Measurements from ENCODE around the gene IGF2BP2. TPM values are rescaled to one million over a fixed set of nuclear protein-coding genes. Genes with fewer than 3 reads are reported as not detected.

IGF2BP2 gene
- total RNA-seq, 4 donors from 2014 or later: 12.4 to 45.7 (median 15.9) TPM

- TF ChIP-seq CTCF (IDR thresholded peaks at IDR 0.05): no peak
- TF ChIP-seq POLR2A (IDR thresholded peaks at IDR 0.05): peak in 1 of 2 donors; percentile 31
- H3K27me3 ChIP-seq: no peaks in the 10 kb centered on the region
- no peaks in the 10 kb centered on the region for H3K36me3 ChIP-seq
- H3K4me1 ChIP-seq: peaks cover 0 to 2% of the 10 kb centered on the region in 2 donors
- H3K27ac ChIP-seq: peak overlapping the region; percentile 21 to 81 (median 80)
- WGBS, 2 donors: 3 to 5% methylated on average over 23 to 57 of the region's 90 CpGs
- H3K9me3 ChIP-seq: no peaks in the 10 kb centered on the region
- peak overlapping the region; percentile 48 to 86 (median 56) for H3K4me3 ChIP-seq (replicated peaks in 1 of 3)
- intact Hi-C loops (cut with DNase I): loop anchor here (10.0 kb wide), 2 partner anchors 51 to 109 kb away; partner anchors contain the start of gene TRA2B
- peak; percentile 67 to 68 for DNase-seq
These were observed 1.0 kb upstream of the IGF2BP2 start for GRCh38 chr3:185825639-185826481.

DNA sequence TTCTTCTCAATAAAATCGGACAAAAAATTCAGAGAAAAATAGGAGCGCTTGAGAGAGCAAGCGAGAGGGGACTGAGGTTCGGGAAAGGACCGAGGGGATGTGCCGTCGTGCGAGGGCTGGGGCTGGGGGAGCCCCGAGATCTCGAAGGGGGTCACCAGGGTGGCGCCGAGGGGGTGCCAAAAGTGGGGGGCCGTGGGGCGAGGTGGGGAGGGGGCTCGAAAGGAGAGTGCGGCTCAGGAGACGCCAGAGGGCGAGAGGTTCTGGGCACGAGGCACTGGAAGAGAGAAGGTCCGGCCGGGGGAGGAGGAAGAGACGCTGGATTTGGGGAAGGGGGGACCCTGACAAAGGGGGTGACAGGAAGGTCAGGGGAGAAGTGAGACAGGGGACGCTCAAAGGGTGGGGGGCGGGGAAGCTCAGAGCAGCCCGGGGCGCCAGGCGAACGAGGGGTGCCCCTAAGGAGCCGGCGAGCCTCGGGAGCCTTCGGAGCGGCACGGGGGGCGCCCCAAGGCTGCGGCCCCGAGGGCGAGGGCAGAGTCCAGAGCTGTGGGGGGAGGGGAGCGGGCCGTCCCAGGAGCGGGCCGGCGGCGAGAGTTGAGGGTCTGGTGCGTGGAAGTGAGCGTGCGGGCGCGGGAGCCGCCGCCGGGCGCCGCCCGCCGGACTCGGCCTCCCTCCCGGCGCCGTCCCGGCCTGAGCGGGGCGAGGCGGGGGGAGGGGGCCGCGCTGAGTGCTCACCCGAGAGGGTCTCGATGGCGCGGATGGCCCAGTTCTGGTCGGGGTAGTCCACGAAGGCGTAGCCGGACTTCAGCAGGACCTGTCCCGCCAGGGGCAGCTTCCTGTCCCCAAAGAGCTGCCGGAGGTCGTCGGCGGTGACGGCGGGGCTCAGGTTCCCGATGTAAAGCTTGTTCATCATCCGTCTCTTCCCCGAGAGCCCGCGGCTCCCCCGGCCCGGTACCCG, 514 bp downstream of the IGF2BP2 start:
- H3K4me3 ChIP-seq (replicated peaks in 1 of 3): peak overlapping the region; percentile 69 to 91 (median 86)
- no peaks in the 10 kb centered on the region for H3K9me3 ChIP-seq
- intact Hi-C loops (cut with DNase I): loop anchor here (10.0 kb wide), 2 partner anchors 50 to 110 kb away; partner anchors contain the start of gene TRA2B
- WGBS, 2 donors: 1% methylated on average over 44 to 54 of the region's 89 CpGs
- peak; percentile 19 to 38 for DNase-seq
- TF ChIP-seq POLR2A (IDR thresholded peaks at IDR 0.05) (no peak), CTCF (IDR thresholded peaks at IDR 0.05) (no peak)
- no peaks in the 10 kb centered on the region for H3K36me3 ChIP-seq
- no peaks in the 10 kb centered on the region for H3K27me3 ChIP-seq
- H3K27ac ChIP-seq: peak overlapping the region; percentile 81 to 89 (median 81)
- peaks cover 0 to 3% of the 10 kb centered on the region in 2 donors for H3K4me1 ChIP-seq

GRCh38 chr3:185823078-185824044, 1.5 kb downstream of the IGF2BP2 start:
- intact Hi-C loops (cut with DNase I): loop anchor here (10.0 kb wide), 2 partner anchors 49 to 111 kb away; partner anchors contain the start of gene TRA2B
- H3K27me3 ChIP-seq: no peaks in the 10 kb centered on the region
- H3K4me3 ChIP-seq (replicated peaks in 1 of 3): peak overlapping the region; percentile 69 to 91 (median 86)
- no peaks in the 10 kb centered on the region for H3K9me3 ChIP-seq
- no peaks in the 10 kb centered on the region for H3K36me3 ChIP-seq
- DNase-seq: peak; percentile 54 to 61
- TF ChIP-seq POLR2A (IDR thresholded peaks at IDR 0.05) (peak in 1 of 2 donors; percentile 35), CTCF (IDR thresholded peaks at IDR 0.05) (no peak)
- H3K4me1 ChIP-seq: peaks cover 0 to 3% of the 10 kb centered on the region in 2 donors
- H3K27ac ChIP-seq: peak overlapping the region; percentile 57 to 89 (median 81)
- WGBS, 2 donors: 1 to 2% methylated on average over 49 to 61 of the region's 84 CpGs

DNA sequence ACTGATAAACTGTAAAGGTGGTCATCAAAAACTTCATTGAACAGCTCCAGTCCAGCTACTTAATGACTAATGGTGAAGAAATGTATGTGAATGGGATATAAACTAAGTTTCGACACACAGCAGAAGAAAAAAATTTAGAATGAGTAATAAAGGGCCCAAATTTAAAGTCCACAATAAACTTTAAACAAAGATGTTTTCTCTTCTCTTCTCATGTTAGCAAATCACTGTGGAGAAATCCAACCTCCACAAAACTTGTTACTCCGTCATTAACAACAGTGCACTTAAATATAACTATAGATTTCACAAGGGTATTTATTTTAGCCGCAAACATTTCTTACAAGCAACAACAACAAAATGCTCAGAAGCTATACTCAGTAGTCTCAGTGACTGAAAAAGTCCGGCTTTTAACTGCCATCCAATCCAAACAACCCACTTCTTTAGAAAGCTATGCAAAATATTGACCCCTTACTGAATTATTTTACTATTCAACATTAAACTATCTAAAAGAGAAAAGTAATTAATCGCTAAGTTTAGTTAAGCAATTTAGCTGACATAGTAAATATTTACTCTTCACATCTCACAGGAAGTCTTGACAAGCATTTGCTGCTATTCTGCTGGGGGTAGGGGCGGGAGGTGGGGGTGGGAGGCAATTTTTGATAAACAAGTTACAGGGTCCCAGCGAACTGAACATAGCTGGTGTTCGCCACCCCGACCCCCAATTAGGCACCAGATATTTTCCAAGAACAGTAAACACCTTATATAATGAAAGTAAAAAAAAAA, 2.4 kb downstream of the IGF2BP2 start:
- 17 to 21% methylated on average over 9 of the region's 9 CpGs for WGBS, 2 donors
- Histone ChIP-seq H3K27me3 (no peaks in the 10 kb centered on the region), H3K27ac (peak overlapping the region in 2 of 3 donors; percentile 81 to 89), H3K36me3 (no peaks in the 10 kb centered on the region), H3K9me3 (no peaks in the 10 kb centered on the region), H3K4me1 (peaks cover 0 to 3% of the 10 kb centered on the region in 2 donors), H3K4me3 (replicated peaks in 1 of 3) (peak overlapping the region; percentile 69 to 91 (median 86))
- intact Hi-C loops (cut with DNase I): loop anchor here (10.0 kb wide), 2 partner anchors 48 to 112 kb away; partner anchors contain the start of gene TRA2B
- DNase-seq: no peak
- TF ChIP-seq POLR2A (IDR thresholded peaks at IDR 0.05) (no peak), CTCF (IDR thresholded peaks at IDR 0.05) (no peak)
